Measurements from ENCODE around the gene HMCN2. TPM values are rescaled to one million over a fixed set of nuclear protein-coding genes. Genes with fewer than 3 reads are reported as not detected.

HMCN2 gene
- total RNA-seq, 4 donors from 2014 or later: 0.68 to 9.2 (median 4.7) TPM

- TF ChIP-seq, protein P1, sequence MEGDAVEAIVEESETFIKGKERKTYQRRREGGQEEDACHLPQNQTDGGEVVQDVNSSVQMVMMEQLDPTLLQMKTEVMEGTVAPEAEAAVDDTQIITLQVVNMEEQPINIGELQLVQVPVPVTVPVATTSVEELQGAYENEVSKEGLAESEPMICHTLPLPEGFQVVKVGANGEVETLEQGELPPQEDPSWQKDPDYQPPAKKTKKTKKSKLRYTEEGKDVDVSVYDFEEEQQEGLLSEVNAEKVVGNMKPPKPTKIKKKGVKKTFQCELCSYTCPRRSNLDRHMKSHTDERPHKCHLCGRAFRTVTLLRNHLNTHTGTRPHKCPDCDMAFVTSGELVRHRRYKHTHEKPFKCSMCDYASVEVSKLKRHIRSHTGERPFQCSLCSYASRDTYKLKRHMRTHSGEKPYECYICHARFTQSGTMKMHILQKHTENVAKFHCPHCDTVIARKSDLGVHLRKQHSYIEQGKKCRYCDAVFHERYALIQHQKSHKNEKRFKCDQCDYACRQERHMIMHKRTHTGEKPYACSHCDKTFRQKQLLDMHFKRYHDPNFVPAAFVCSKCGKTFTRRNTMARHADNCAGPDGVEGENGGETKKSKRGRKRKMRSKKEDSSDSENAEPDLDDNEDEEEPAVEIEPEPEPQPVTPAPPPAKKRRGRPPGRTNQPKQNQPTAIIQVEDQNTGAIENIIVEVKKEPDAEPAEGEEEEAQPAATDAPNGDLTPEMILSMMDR (IDR thresholded peaks at IDR 0.05; ENCODE audit: low read depth): no peak
Measured at GRCh38 chr9:130301483-130302286, 36.1 kb downstream of the HMCN2 start.

GRCh38 chr9:130302785-130303612, 37.4 kb downstream of the HMCN2 start:
- TF ChIP-seq, protein P1 (IDR thresholded peaks at IDR 0.05; ENCODE audit: low read depth): no peak

DNA sequence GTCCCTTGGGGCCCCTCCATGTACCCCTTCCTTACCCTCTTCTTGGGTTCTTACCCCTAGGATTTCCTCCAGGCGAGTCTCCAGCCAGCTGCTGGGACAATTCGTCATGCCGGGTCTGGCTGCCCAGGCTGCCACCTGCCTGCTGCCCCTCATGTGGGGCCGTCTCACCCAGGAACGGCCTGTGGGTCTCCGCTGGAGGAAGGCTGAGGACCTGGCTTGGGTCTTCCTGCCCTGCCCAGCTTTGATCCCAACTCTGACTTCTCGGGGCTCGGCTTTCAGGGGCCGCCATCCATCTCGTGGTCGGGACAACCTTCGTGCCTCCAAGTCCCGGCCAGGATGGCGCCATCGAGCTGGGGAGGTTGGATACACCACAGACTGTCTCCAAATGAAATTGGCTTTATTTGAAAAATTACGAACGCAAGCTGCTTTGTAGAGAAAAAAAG, 38.1 kb downstream of the HMCN2 start:
- TF ChIP-seq, protein P1 (IDR thresholded peaks at IDR 0.05; ENCODE audit: low read depth): no peak

GRCh38 chr9:130304116-130304515, 38.6 kb downstream of the HMCN2 start:
- TF ChIP-seq, protein P1 (IDR thresholded peaks at IDR 0.05; ENCODE audit: low read depth): no peak

- TF ChIP-seq, protein P1 (IDR thresholded peaks at IDR 0.05; ENCODE audit: low read depth): no peak
Measured at GRCh38 chr9:130304643-130305042, 39.1 kb downstream of the HMCN2 start.

GRCh38 chr9:130305381-130305780, 39.8 kb downstream of the HMCN2 start:
- TF ChIP-seq, protein P1 (IDR thresholded peaks at IDR 0.05; ENCODE audit: low read depth): no peak
